Progenitor cell of endocrine pancreas (in vitro differentiated cells): ENCODE data around the gene CLDN15. TPM values are rescaled to one million over a fixed set of nuclear protein-coding genes. Genes with fewer than 3 reads are reported as not detected.
A peak's percentile ranks its signal among the peaks of the same experiment; 100 is the strongest.
"Not testable (repeated sequence)": the region's sequence is repeated elsewhere in the genome, so short reads cannot be mapped to it uniquely, and the experiment has no call there.

Experiments used
- DNase-seq: peaks from one replicate; pipeline ENCODE4 v3.0.0; 2021; ENCODE audit warnings: low spot score; ENCODE audit not compliant: unreplicated experiment
- H3K27ac Mint-ChIP-seq: 2 replicates; pipeline ENCODE4 v1.8.0; 2021; ENCODE audit warnings: mild to moderate bottlenecking, moderate library complexity, mixed read lengths
- H3K27me3 Mint-ChIP-seq: 2 replicates; pipeline ENCODE4 v1.8.0; 2021; ENCODE audit warnings: mixed read lengths
- H3K36me3 Mint-ChIP-seq: 2 replicates; pipeline ENCODE4 v1.8.0; 2022; ENCODE audit warnings: mixed read lengths; ENCODE audit not compliant: insufficient read depth
- H3K4me1 Mint-ChIP-seq: 2 replicates; pipeline ENCODE4 v1.8.0; 2021; ENCODE audit warnings: low read depth, mixed read lengths
- H3K4me3 Mint-ChIP-seq: 2 replicates; pipeline ENCODE4 v1.8.0; 2021; ENCODE audit warnings: low read depth, mild to moderate bottlenecking, moderate library complexity, mixed read lengths
- H3K9me3 Mint-ChIP-seq: 2 replicates; pipeline ENCODE4 v1.8.0; 2021; ENCODE audit warnings: low read depth, mixed read lengths
- CTCF ChIP-seq: fragments of 200-600 bp; sonication (generic); IDR thresholded peaks from one replicate; pipeline ENCODE4 v1.5.0; 2021; ENCODE audit warnings: antibody characterized with exemption, mild to moderate bottlenecking; ENCODE audit not compliant: unreplicated experiment
- long read RNA-seq: library from polyadenylated mRNA; unstranded; transcript quantifications from one replicate; pipeline ENCODE4 v2.0.0, GENCODE V29; 2020
- total RNA-seq: library from RNA; stranded (reverse); gene quantifications from 2 replicates; pipeline ENCODE4 v1.2.1, GENCODE V29; 2021

Gene CLDN15, protein sequence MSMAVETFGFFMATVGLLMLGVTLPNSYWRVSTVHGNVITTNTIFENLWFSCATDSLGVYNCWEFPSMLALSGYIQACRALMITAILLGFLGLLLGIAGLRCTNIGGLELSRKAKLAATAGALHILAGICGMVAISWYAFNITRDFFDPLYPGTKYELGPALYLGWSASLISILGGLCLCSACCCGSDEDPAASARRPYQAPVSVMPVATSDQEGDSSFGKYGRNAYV
- 21.2 and 22.8 TPM in 2 replicates for total RNA-seq
- long read RNA-seq, partial matches to known transcripts: 0 of 1 reads
- long read RNA-seq, other reads (novel, unspliced or antisense): 1 of 1 reads

DNA sequence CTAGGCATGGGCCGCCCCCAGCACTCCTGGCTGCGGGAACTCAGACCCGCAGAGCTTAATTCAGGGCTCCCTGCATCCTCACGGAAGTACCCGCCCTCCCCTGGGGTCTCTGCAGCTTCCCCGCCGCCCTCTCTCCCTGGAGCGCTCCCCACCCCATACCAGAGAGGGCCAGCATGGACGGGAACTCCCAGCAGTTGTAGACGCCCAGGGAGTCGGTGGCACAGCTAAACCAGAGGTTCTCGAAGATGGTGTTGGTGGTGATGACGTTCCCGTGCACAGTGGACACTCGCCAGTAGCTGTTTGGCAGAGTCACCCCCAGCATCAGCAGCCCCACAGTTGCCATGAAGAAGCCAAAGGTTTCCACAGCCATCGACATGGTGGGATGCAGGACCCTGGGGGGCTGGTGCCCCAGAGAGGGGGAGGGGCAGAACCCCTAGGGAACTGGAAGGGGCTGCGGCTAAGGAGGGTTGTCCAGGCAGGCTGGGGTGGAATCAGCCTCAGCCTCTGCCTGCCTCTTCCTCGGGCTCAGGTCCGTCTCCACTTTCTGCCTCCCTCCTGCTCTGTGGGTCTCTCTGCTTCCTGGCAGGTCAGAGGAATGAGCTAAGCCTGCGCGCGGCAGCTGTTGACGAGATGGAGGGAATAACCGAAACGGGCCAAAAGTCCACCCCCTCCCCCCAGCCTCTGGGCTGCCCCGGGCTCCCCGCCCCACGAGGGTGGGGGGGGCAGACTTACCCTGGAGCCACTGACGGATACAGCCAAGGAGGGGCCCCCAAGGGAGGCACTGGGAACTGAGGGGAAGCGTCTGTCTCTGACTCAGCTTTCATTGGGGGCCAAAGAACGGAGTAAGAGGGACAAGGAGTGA, at the start of gene CLDN15:
TSS of gene CLDN15 (minus strand) at position 597 of the 862 bp plus-strand sequence. CDS start at position 376, 221 bp downstream.
- peak within 1 kb of the TSS; percentile 90 for H3K27ac Mint-ChIP-seq
- TF ChIP-seq CTCF: no peak
- no peaks in the 10 kb centered on the region for H3K27me3 Mint-ChIP-seq
- H3K9me3 Mint-ChIP-seq: no peaks in the 10 kb centered on the region
- peaks cover 20% of the 10 kb centered on the region for H3K4me1 Mint-ChIP-seq
- no peak for DNase-seq
- H3K36me3 Mint-ChIP-seq: peaks cover 5% of the 10 kb centered on the region
- H3K4me3 Mint-ChIP-seq: no peak within 1 kb of the TSS

- Mint-ChIP-seq H3K36me3 (no peaks in the 10 kb centered on the region), H3K27ac (no peak overlapping the region), H3K4me1 (no peaks in the 10 kb centered on the region), H3K4me3 (no peak overlapping the region), H3K27me3 (peaks cover 64% of the 10 kb centered on the region), H3K9me3 (no peaks in the 10 kb centered on the region)
- no peak for TF ChIP-seq CTCF
- no peak for DNase-seq
These were observed 49.4 kb upstream of the CLDN15 start for GRCh38 chr7:101287032-101287431.

DNA sequence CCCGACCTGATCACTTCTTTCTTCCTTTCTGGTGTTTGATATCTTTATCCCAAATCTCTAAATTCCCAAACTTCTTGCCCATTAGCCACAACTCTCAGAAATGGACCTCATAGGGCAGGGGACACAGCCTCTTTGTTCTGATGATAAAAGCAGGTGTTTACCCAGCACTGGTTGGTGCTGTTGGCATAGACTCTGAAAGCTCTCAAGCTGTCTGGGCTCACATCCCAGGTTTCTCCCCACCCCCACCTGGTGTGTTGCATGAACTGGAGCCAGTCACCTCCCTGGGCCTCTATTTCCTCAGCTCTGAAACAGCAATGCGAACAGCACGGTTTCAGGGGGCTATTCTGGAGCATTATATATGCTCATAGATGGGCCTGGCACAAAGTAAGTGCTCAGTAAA, 48.3 kb upstream of the CLDN15 start:
- H3K36me3 Mint-ChIP-seq, H3K9me3 Mint-ChIP-seq, H3K4me3 Mint-ChIP-seq, H3K27ac Mint-ChIP-seq, DNase-seq, H3K4me1 Mint-ChIP-seq: not testable (repeated sequence)
- peaks cover 57% of the 10 kb centered on the region for H3K27me3 Mint-ChIP-seq

DNA sequence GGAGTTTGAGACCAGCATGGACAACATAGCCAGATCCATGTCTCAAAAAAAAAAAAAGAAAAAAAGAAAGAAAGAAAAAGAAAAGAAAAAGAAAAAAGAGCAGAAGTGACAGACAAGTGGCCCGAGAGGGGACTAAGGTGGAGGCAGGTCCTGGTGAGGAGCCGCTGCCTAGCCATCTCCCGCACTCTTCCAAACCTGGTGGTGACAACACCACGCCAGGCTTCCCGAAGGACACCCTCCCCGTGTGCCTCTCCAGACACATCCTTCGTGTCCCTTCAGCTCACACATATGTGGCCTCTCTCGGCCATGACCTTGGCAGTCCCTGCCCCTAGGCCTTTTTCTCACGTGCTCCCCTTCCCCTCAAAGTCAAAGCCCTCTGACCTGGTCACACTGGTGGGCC, 47.6 kb upstream of the CLDN15 start:
- TF ChIP-seq CTCF: no peak
- no peaks in the 10 kb centered on the region for H3K36me3 Mint-ChIP-seq
- H3K27ac Mint-ChIP-seq: no peak overlapping the region
- no peaks in the 10 kb centered on the region for H3K4me1 Mint-ChIP-seq
- H3K27me3 Mint-ChIP-seq: peaks cover 50% of the 10 kb centered on the region
- H3K4me3 Mint-ChIP-seq: no peak overlapping the region
- no peaks in the 10 kb centered on the region for H3K9me3 Mint-ChIP-seq
- DNase-seq: no peak

DNA sequence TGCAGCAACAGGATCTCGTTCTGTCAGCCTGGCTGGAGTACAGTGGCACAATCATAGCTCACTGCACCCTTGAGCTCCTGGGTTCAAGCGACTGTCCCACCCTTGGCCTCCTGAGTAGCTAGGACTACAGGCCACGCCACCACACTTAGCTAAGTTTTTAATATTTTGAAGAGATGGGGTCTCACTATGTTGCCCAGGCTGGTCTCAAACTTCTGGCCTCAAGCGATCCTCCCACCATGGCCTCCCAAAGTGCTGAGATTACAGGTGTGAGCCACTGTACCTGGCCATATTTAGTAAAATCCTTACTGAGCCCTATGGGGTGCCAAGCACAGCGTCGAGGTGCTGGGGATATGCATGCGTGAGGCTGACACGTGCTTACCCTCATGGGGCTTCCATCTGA, 43.3 kb upstream of the CLDN15 start:
- H3K4me1 Mint-ChIP-seq, H3K4me3 Mint-ChIP-seq, H3K27ac Mint-ChIP-seq, H3K9me3 Mint-ChIP-seq, H3K36me3 Mint-ChIP-seq, DNase-seq: not testable (repeated sequence)
- H3K27me3 Mint-ChIP-seq: peaks cover 20% of the 10 kb centered on the region

DNA sequence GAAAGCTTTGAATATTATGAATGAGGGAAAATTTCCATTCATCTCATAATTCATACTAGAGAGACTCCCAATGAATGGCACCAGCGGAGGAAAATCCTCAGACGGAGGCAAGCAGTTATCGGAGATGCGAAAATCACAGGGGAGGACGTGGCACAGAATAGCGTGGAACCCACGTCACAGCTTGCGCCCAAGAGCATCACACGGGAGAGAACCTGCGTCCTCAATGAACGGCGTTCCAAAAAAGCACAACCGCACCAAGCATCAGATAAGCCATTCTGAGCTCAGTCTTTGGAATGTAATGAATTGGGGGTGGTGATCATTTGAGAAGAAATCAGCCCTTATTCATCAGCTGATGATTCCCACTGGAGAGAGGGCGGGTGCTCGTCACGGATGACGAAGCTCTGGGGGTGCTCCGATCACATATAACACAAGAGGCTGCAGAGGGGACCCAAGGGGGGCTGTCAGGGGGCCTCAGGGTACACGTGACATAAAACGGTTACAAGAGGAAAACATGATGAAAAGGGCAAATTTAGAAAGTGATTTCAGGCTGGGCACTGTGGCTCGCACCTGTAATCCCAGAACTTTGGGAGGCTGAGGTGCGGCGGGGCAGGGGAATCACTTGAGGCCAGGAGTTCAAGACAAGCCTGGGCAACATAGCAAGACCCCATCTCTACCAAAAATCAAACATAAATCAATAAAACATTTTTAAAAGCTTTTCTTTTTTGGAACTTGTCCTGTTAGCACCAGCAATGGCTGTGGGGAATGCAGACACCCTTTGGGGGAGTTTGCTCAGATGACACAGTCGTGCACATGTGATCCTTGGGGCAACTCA, 41.1 kb upstream of the CLDN15 start:
- H3K4me1 Mint-ChIP-seq: no peaks in the 10 kb centered on the region
- no peak overlapping the region for H3K27ac Mint-ChIP-seq
- H3K27me3 Mint-ChIP-seq: peaks cover 18% of the 10 kb centered on the region
- no peak for DNase-seq
- no peaks in the 10 kb centered on the region for H3K9me3 Mint-ChIP-seq
- no peaks in the 10 kb centered on the region for H3K36me3 Mint-ChIP-seq
- H3K4me3 Mint-ChIP-seq: no peak overlapping the region
- TF ChIP-seq CTCF: no peak
